Measurements from ENCODE around the gene SLC2A11.

GRCh38 chr22:23909296-23909898, 51.7 kb downstream of the SLC2A11 start:
- TF ChIP-seq EZH2phosphoT487 (IDR thresholded peaks at IDR 0.05; ENCODE audit: insufficient read depth, low read depth) (no peak), EZH2 (IDR thresholded peaks at IDR 0.05; ENCODE audit: insufficient read depth, poor library complexity, severe bottlenecking) (no peak)

Data from GM23248 (cell line).